ENCODE measurements around the gene DENND2C. TPM values are rescaled to one million over a fixed set of nuclear protein-coding genes. Genes with fewer than 3 reads are reported as not detected.

Gene DENND2C
- polyA plus RNA-seq, 1 donor from 2014 or later: 0.26 TPM

DNA sequence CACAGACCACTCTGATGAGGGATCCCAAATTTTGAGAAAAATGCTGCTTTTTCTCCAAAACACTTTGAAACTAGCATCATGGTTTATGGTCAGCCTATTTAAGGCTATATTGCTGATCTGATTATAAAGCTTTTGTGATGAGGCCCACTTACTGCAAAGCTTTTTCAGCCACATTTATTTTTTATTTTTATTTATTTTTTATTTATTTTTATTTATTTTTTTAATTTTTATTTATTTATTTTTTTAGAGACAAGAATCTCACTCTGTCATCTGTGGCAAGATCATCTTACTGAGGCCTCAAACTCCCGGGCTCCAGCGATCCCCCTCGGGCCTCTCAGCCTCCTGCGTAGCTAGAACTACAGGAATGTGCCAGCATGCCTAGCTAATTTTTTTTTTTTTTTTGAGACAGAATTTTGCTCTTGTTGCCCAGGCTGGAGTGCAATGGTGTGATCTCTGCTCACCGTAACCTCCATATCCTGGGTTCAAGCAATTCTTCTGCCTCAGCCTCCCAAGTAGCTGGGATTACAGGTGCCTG, 83.3 kb downstream of the DENND2C start:
- no peaks in the 10 kb centered on the region for H3K9me3 ChIP-seq (ENCODE audit: low read length)
- no peaks in the 10 kb centered on the region for H3K9me2 ChIP-seq (ENCODE audit: insufficient read depth, low read length)
- no peak overlapping the region for H3K4me2 ChIP-seq (ENCODE audit: low read length)
- TF ChIP-seq MXI1 (conservative IDR thresholded peaks at IDR 0.05; ENCODE audit: poor library complexity, severe bottlenecking) (no peak), EZH2 (IDR thresholded peaks at IDR 0.05; ENCODE audit: borderline replicate concordance, insufficient read depth, low read length, poor library complexity, severe bottlenecking) (no peak), TAF1 (IDR thresholded peaks at IDR 0.05; ENCODE audit: low read depth) (no peak), POLR2AphosphoS5 (IDR thresholded peaks at IDR 0.05) (no peak), EP300 (conservative IDR thresholded peaks at IDR 0.05; ENCODE audit: poor library complexity, severe bottlenecking) (no peak), RAD21 (conservative IDR thresholded peaks at IDR 0.05) (no peak), SMC3 (conservative IDR thresholded peaks at IDR 0.05; ENCODE audit: poor library complexity) (no peak)
- TF ChIP-seq, protein P1, sequence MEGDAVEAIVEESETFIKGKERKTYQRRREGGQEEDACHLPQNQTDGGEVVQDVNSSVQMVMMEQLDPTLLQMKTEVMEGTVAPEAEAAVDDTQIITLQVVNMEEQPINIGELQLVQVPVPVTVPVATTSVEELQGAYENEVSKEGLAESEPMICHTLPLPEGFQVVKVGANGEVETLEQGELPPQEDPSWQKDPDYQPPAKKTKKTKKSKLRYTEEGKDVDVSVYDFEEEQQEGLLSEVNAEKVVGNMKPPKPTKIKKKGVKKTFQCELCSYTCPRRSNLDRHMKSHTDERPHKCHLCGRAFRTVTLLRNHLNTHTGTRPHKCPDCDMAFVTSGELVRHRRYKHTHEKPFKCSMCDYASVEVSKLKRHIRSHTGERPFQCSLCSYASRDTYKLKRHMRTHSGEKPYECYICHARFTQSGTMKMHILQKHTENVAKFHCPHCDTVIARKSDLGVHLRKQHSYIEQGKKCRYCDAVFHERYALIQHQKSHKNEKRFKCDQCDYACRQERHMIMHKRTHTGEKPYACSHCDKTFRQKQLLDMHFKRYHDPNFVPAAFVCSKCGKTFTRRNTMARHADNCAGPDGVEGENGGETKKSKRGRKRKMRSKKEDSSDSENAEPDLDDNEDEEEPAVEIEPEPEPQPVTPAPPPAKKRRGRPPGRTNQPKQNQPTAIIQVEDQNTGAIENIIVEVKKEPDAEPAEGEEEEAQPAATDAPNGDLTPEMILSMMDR (IDR thresholded peaks at IDR 0.05; ENCODE audit: poor library complexity, severe bottlenecking): no peak
- TF ChIP-seq, protein P2, sequence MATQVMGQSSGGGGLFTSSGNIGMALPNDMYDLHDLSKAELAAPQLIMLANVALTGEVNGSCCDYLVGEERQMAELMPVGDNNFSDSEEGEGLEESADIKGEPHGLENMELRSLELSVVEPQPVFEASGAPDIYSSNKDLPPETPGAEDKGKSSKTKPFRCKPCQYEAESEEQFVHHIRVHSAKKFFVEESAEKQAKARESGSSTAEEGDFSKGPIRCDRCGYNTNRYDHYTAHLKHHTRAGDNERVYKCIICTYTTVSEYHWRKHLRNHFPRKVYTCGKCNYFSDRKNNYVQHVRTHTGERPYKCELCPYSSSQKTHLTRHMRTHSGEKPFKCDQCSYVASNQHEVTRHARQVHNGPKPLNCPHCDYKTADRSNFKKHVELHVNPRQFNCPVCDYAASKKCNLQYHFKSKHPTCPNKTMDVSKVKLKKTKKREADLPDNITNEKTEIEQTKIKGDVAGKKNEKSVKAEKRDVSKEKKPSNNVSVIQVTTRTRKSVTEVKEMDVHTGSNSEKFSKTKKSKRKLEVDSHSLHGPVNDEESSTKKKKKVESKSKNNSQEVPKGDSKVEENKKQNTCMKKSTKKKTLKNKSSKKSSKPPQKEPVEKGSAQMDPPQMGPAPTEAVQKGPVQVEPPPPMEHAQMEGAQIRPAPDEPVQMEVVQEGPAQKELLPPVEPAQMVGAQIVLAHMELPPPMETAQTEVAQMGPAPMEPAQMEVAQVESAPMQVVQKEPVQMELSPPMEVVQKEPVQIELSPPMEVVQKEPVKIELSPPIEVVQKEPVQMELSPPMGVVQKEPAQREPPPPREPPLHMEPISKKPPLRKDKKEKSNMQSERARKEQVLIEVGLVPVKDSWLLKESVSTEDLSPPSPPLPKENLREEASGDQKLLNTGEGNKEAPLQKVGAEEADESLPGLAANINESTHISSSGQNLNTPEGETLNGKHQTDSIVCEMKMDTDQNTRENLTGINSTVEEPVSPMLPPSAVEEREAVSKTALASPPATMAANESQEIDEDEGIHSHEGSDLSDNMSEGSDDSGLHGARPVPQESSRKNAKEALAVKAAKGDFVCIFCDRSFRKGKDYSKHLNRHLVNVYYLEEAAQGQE (IDR thresholded peaks at IDR 0.05; ENCODE audit: borderline replicate concordance): no peak
- no peaks in the 10 kb centered on the region for H3K27me3 ChIP-seq (ENCODE audit: insufficient read depth, low read depth, low read length)
- no peaks in the 10 kb centered on the region for H3K79me2 ChIP-seq (replicated peaks; ENCODE audit: insufficient read depth, low read length)
- no peak overlapping the region for H3K4me3 ChIP-seq (ENCODE audit: low read length)
- no peaks in the 10 kb centered on the region for H3F3A ChIP-seq (ENCODE audit: insufficient read depth, low read length, poor library complexity, severe bottlenecking)
- H3K36me3 ChIP-seq (ENCODE audit: insufficient read depth, low read length): no peaks in the 10 kb centered on the region
- H2AFZ ChIP-seq (ENCODE audit: low read depth, low read length): no peak overlapping the region
- no peaks in the 10 kb centered on the region for H4K20me1 ChIP-seq (ENCODE audit: insufficient read depth)
- no peak overlapping the region for H3K9ac ChIP-seq (ENCODE audit: low read length)
- no peak overlapping the region for H3K27ac ChIP-seq (ENCODE audit: low read length)

- peaks cover 11% of the 10 kb centered on the region for H3K79me2 ChIP-seq (replicated peaks; ENCODE audit: insufficient read depth, low read length)
- TF ChIP-seq, protein P1 (IDR thresholded peaks at IDR 0.05; ENCODE audit: poor library complexity, severe bottlenecking): no peak
- TF ChIP-seq POLR2AphosphoS5 (IDR thresholded peaks at IDR 0.05) (no peak), EP300 (conservative IDR thresholded peaks at IDR 0.05; ENCODE audit: poor library complexity, severe bottlenecking) (no peak), SMC3 (conservative IDR thresholded peaks at IDR 0.05; ENCODE audit: poor library complexity) (no peak), EZH2 (IDR thresholded peaks at IDR 0.05; ENCODE audit: borderline replicate concordance, insufficient read depth, low read length, poor library complexity, severe bottlenecking) (no peak), RAD21 (conservative IDR thresholded peaks at IDR 0.05) (no peak), TAF1 (IDR thresholded peaks at IDR 0.05; ENCODE audit: low read depth) (no peak)
- TF ChIP-seq, protein P2 (IDR thresholded peaks at IDR 0.05; ENCODE audit: borderline replicate concordance): no peak
- no peak overlapping the region for H2AFZ ChIP-seq (ENCODE audit: low read depth, low read length)
- H3K4me2 ChIP-seq (ENCODE audit: low read length): no peak overlapping the region
- H4K20me1 ChIP-seq (ENCODE audit: insufficient read depth): no peaks in the 10 kb centered on the region
- no peaks in the 10 kb centered on the region for H3K36me3 ChIP-seq (ENCODE audit: insufficient read depth, low read length)
- no peak overlapping the region for H3K27ac ChIP-seq (ENCODE audit: low read length)
- no peaks in the 10 kb centered on the region for H3K27me3 ChIP-seq (ENCODE audit: insufficient read depth, low read depth, low read length)
- no peak overlapping the region for H3K4me3 ChIP-seq (ENCODE audit: low read length)
- no peaks in the 10 kb centered on the region for H3K9me3 ChIP-seq (ENCODE audit: low read length)
- no peaks in the 10 kb centered on the region for H3F3A ChIP-seq (ENCODE audit: insufficient read depth, low read length, poor library complexity, severe bottlenecking)
- H3K9me2 ChIP-seq (ENCODE audit: insufficient read depth, low read length): no peaks in the 10 kb centered on the region
- H3K9ac ChIP-seq (ENCODE audit: low read length): no peak overlapping the region
These were observed 84.6 kb downstream of the DENND2C start for GRCh38 chr1:114585231-114585630.
